HG03175 (cell line): ENCODE measurements around the gene LINGO3.

ENCODE experiments used
- ATAC-seq: cut with Tn5 transposase; IDR thresholded peaks from one replicate; pipeline ENCODE4 v1.9.1; 2021; ENCODE audit warnings: mild to moderate bottlenecking, moderate library complexity; ENCODE audit not compliant: unreplicated experiment

Gene LINGO3

DNA sequence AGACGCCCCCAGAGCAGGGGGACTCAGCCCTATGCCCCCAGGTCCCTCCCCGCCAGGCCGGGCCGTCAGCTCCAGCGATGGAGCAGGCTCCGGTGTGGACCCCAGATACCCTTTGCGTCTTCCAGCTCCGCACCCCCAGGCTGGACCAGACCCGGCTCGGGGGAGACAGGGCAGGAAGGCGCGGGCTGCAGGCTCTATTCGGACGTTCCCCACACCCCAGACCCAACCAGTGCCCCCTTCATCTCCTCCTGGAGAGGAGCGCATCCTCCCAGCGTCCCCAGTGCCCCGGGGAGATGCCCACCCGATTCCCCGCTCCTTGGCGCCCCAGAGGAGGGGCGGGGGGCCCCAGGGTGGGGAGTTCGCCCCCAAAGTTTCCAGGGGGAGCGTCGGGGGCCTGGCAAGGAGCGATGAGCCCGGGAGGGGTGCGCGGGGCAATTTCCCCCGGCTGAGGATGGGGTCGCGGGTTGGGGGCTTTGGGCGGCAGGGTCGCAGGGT lies 389 bp downstream of the LINGO3 start:
- no peak for ATAC-seq

DNA sequence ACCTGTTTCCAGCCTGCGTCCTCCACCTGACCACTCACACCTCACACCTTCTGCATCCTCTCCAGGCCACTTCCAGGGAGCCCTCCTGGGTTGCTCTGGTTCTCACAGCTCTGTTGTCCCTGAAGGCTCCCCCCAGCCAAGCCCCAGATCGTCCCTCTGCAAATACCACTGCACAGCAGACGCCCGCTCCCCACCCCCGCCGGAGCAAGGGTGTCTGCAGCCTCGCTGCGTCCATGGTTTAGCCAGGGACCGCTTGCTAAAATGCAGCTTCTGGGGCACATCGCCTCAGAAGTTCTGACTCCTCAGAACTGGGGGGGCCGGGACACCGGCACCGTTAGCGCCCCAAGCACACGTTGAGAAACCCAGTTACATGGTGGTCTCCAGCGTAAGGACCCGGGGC lies 983 bp downstream of the LINGO3 start:
- no peak for ATAC-seq

DNA sequence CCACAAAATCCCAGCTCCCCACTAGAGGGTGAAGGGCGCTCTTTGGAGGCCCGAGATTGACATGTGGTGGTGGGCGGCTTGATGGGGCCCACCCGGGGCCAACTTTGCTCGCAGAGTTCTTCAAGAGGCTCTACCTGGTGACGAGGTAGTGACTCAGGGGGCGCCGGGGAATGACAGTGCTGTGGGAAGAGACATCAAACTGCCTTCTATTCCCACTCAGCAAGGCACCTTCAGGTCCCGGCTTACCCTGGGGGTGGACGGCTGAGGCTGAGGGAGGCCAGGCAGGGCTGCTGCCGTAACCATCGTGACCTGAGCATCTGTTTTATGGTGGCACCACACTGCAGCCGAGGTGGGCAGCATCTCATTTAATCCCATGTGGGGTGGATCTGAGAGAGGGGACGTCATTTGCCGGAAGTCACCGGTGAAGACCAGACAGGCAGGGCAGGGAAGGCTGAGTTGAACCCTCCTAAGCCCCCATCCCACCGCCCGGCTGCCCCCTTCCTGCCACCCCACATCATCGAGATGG lies 1.6 kb downstream of the LINGO3 start:
- ATAC-seq, result no peak

DNA sequence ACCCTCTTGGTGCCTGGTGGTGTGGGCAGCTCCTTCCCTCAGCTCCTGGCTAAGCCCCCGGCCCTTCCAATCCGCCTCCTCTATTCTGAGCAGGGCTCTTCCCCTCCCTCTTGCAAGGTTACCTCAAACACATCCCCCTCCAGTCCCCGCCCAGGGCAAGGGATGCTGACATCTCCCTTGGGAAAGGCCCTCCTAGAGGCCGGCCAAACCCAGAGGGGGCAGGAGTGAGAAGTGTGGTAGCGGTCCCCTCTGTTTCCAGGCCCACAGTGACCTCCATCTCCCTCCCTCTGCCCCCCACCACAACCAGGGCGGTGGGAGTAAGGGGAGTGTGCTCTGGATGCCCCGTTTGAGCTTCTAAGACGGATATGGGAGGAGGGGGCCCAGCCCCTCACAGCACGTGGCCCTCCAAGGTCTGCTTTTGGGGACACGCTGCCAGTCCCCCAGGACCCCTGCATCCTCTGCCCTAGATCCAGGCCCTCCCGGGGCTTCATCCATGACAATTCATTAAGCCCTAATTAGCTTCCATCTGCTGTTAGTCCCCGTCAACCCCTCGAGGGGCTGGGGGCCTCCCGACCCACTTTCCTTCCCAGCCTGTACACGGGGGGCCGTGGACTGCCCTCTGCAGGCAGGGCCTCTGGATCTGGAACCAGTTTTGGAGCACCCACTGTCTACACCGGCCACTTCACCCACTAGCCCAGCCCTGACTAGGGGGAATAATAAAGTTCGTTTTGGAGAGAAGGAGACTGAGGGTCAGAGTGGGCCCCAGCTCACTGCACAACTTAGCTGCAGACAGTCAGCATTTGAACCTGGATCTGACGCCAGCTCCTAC lies 2.3 kb downstream of the LINGO3 start:
- no peak for ATAC-seq

DNA sequence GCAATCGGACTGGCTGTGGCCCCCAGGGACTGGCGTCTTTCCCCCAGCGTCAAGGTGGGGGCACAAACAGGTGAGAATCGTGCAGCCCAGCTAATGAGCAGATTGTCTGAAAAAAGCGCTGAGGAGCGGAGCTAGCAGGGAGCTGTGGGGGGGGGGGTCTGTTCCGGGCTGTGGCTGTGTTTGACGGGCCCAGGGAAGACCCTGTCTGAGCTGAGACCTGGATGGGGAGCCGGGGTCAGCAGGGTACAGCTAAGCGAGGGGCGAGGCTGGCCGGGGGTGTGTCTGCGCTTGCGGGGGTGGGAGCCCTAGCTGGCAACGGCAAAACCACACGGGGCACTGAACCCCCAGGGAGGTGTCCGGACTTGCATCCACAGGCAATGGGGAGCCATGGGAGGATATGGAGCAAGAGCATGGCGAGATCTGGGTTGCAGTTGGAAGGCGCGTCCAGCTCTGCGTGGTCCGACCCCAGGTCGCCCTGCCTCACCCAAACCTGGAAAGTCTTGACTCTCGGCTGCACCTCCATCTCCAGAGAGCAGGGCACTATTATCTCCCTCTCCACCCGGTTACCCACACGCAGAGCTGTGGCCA lies 4.6 kb downstream of the LINGO3 start:
- ATAC-seq, result no peak

DNA sequence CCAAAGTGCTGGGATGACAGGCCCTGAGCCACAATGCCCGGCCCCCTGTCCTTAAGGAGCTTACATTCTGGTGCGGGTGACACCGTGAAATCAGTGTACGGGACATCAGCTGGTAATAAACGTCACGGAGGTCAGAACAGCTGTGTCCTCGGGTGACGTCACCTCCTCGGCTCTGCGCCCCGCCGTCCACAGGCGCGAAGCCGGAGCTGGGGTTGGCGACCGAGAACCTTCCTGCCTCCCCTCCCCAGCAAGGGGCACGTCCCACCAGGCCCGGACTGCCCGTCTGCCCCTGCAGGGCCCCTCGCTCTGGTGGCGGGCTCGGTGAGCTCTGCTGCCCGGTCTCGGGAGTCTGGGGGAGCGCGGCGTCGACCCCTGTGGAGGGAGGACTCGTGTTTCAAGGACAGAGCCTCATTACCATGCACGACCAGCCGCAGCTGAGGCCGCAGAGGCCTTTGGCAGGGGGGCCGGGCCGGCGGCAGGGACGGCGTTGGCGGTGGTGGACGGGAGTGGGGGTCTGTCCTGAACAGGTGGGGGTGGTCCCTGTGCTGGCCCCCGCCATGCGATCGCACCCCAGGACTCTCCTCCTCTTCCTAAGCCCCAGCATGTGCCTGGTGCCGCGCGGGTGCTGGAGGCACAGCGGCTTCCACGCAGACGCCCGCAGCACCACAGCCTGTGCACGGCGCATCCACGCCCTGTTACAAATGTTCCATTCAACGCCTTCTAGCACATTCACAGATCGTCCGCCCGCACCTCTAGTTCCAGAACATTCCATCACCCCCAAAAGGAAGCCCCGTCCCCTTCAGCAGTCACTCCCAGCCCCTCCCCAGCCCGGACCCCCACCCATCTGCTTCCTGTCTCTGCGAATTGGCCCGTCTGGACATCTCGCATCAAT lies 5.4 kb downstream of the LINGO3 start:
- ATAC-seq, result no peak

DNA sequence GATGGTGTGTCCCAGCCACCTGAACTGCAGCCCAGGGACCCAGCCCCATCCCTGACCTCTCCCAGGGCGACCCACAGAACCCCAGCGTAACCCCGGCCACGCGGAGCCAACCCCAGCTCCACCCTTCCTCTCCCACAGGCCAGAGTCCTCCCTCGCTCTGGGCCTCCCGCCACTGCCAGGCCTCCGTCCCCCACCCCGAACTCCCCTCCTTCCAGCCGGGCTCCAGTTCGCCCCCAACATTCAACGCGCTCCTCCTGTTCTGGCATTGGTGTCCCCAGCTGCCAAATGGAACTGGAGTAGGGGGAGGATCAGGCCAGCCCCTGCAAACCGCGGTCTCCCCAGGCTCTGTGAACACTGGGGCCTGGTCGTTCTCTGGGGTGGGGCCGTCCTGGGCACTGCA lies 7.4 kb downstream of the LINGO3 start:
- ATAC-seq, result no peak

DNA sequence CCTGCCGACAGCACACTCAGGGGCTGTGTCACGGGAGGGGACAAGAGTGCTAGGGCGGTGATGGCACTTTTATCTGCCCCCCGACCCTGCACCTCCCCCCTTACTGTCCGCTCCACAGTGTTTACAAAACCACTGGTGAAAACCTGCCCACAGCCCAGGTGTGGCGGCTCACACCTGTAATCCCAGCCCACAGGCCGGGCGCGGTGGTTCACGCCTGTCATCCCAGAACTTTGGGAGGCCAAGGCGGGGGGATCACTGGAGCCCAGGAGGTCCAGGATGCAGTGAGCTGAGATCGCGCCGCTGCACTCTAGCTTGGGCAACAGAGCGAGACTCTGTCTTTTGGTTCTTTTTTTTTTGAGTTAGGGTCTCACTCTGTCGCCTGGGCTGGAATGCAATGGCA lies 11.8 kb downstream of the LINGO3 start:
- no peak for ATAC-seq

DNA sequence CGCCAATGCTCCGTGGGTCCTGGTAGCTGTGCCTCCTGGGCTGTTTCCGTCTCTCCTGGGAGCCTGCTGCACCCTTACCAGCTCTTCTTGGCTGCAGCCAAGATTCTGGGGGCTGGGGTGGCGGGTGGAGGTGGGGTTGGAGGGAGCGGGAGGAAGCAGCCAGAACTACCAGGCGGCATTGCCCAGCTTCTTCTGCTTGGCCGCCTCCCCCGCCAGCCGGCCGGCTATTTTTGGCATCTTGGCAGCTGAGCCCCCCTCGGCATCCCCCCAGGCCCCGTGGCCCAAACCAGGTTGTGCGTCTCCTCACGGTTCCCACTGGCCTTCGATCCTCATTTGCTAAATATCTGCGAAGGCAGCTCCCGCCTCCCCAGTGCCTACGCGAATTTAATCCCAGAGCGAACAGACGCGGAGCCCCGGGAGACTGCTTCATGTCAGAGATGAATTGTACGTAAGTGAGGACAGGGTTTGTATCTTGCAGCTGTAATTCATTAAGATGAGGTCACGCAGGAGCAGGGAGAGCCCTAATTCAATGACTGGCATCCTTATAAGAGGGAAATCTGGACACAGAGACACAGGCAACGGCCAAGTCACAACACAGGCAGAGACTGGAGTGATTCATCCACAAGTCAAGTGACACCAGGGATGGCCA lies 13.1 kb downstream of the LINGO3 start:
- no peak for ATAC-seq

DNA sequence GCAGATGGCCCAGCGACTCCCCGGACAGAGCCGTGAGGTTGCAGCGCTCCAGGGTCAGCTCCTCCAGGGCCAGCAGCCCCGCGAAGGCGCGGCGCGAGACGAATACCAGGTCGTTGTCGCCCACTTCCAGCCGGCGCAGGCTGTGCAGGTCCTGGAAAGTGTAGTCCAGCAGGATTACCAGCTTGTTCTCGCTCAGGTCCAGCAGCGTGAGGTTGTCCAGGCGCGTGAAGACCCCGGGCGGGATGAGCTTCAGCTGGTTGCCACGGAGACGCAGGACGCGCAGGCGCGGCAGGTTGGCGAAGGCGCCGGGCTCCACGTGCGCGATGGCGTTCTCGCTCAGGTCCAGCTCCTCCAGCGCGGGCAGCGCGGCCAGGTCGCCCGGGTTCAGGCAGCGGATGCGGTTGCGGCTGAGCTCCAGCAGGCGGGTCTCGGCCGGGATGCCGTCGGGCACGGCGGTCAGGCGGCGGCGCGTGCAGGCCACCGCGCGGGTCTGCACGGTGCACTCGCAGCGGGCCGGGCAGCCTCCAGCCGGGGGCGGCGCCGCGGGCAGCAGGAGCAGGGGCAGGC lies 16.7 kb downstream of the LINGO3 start:
- no peak for ATAC-seq

DNA sequence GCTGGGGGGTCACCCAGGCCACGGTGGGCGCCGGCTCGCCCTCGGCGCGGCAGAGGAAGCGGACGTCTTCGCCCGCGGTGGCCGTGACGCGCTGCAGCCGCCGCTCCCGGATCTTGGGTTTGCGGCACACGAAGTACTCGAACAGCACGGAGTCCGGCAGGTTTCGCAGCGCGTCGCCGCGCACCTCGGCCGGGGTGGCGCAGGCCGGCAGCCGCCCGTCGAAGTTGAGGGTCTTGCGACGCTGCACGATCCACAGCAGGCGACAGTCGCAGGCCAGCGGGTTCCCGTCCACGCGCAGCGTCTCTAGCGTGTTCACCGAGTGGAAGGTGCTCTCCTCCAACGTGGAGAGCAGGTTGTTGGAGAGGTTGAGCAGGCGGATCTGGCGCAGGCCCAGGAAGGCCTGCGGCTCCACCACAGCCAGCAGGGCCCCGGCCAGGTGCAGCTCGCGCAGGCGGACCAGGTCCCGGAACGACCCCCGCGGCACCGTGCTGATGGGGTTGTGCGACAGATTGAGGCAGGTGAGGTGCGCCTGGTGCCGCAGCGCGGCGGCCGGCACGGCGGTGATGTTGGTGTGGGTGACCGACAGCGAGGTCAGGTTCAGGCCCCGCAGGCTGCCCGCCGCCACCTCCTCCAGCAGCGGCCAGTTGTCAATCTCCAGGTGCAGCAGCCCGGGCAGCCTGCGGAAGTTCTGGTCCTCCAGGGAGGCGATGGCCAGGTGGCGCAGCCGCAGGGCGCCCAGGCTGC lies 17.3 kb downstream of the LINGO3 start:
- no peak for ATAC-seq

DNA sequence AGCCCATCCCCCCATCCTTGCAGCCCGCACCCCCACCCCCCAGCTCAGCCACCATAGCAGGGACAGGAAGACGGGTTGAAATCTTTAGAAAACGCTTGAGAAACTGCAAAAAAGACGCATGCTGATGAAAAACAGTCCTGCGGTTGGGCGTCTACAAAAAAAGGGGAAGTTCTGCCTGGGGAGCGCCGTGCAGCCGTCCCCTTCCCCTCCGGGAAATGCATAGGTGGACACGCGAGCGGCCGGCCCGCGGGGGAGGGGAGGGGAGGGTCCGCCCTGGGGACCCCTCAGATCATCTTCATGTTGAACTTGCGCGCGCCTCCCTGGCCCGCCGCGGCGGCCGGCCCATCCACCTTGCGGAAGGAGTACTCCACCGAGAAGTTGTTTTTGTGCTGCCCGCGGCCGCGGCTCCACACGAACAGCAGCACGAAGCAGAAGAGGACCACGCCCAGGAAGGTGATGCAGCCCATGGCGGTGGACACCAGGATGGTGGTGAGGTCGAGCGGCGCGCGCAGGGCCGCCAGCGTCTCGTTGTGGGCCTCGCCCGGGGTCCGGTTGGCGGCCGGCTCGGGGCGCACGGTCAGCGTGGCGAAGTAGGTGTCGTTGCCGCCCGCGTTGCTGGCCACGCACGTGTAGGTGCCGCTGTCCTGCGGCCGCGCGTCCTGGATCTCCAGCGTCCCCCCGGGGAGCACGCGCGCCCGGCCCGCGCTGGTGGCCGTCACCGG lies 18.1 kb downstream of the LINGO3 start:
- no peak for ATAC-seq

DNA sequence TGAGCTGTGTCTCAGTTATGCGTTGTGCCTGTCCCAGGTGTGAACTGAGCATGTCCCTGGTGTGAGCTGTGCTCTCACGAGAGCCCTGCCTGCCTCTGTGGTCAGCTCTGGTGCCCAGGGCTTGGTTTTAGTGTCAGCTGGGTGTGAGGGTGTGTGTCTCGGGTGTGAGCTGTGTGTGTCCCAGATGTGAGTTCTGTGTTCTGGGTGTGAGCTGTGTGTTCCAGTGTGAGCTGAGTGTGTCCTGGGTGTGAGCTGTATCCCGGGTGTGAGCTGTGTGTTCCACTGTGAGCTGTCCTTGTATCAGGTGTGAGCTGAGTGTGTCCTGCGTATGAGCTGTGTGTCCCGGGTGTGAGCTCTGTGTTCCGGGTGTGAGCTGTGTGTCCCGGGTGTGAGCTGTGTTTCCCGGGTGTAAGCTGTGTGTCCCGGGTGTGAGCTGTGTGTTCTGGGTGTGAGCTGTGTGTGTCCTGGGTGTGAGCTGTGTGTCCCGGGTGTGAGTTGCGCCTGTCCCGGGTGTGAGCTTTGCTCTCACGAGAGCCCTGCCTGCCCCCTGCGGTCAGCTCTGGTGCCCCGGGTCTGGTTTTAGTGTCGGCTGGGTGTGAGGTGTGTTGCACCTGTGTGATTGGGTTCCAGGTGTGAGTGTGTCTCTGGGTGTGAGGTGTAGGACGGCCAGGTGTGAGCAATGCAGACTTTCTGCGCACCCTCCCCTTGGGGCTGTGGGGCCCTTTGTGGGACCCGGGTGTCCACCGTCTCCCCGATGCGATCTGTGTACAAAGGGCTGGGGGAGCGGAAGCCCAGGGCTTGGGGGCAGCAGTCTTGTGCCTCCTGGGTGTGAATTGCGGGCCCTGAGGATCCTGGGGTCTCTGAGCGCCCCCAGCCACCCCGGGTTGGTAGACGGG lies 18.9 kb downstream of the LINGO3 start:
- no peak for ATAC-seq

DNA sequence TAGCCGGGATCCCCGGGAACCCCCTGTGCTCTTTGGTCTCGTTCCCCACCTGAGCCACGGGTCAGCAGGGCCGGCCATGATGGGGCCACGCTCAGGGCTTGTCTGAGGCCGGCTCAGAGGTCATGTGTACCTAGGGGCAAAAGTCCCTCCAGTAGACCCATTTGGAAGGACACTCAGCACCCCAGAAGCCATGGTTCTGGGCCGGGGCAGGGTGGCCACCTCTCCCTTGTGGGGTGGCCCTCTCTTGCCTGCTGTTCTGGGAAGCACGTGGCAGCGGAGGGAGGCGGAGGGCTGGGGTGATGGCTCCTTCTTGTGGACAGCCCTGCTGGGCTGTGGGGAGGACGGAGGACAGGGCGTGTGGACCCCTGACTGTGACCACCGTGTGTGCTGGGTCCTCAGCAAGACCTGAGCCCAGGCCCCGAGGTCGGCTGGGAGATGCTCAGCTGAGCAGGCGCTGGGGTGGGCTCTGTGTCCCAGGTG lies 19.6 kb downstream of the LINGO3 start:
- no peak for ATAC-seq

DNA sequence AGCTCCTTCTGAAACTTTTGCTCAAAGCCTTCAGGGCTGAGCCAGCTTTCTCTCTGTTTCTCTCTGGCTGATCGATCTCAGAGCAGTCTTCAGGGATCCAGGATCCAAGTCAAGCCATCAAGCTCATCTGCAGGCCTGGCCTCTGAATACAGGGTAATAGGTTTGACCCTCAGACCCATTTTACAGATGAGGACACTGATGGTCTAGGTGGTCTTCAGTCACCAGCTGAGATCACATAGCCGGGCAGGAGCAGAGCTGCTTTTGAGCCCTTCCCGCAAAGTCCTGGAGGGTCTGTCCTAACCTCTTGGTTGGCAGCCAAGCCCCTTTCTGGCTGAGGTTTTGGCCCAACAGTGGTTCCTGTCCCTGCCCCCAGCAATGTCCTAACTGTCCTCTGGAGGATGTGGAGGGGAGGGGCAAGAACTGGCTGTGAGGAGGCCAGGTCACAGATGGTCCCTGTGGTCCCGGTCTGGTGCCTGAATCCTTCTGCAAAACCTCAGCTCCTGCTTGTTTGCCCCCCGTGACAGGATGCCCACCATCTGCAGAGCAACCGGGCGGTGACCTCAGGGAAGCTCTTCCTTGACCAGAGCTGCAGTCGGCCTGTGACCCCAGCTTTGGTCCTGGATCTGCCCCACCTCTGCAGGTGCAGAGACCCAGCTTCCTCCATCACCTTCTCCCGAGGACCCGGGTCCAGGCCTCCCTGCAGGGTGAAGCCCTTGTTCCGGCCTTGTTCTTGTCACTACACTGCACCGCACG lies 20.2 kb downstream of the LINGO3 start:
- no peak for ATAC-seq

DNA sequence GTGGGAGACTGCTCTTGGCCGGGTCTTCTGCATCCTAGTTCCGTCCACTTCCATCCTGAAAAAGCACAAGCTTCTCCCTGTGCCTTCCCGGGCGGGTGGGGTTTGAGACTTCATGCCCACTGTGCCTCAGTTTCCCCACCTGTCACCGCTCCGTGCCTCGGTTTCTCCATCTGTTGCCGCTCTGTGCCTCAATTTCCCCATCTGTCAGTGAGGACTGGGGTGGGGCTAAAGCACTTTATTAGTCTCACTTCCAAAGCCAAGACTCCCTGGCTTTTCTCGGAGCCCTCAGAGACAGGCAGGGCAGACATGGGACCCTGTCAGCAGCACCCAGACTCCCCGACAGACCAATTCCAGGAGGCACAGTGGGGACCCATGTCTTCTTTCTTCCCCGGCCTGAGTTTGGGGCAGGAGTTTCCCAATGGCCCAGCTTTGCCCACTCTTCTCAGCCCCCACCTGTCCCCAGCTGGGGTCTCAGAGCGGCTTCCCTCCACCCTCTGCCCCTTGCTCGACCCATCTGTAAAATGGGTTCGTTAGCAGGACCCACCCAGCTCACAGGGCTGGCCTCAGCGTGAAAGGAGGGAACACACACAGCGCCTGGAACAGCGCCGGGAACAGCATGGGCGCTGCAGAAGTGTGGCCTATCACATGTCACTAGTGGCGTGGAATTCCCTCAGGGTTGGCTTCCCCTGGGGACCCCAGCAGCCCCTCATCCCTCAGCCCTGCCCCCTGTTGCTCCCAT lies 21.4 kb downstream of the LINGO3 start:
- no peak for ATAC-seq
